Erythroblast (primary cell): Measurements from ENCODE around the gene UNC13C.

Source experiments
- GATA1 ChIP-seq: IDR thresholded peaks from 2 replicates; pipeline ENCODE4 v1.6.1; 2011; ENCODE audit warnings: low read depth, mild to moderate bottlenecking, control low read depth, low read length, moderate library complexity
- POLR2A ChIP-seq: IDR thresholded peaks from 2 replicates; pipeline ENCODE4 v1.6.1; 2011; ENCODE audit warnings: mild to moderate bottlenecking, low read length

DNA sequence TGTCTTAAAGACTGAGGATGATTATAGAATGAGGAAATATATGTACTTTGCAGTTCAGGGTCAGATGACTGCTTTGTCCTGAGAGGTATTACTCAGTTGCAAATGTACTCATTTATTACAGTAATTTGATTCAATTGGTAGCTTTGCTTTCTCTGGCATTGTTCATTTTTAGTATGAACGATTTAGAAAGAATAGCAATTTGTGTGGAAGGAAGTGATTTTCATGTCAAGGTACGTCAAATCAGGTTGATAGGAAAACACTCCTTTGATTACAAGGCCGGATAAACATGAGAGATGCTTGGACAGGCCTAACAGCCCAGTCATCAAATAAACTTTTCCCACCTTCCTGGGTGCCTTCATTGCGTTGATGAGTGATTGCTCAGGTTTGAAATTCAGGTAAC is 53.8 kb downstream of the UNC13C start:
- no peak for TF ChIP-seq GATA1
- TF ChIP-seq POLR2A = no peak
